HepG2 (cell line): ENCODE results near the gene CCL24.

Experiments used
- CENPX ChIP-seq: sonication (generic); formaldehyde crosslinking; IDR thresholded peaks from 2 replicates; pipeline ENCODE4 v1.9.0; 2021; ENCODE audit warnings: mild to moderate bottlenecking, missing genetic modification reagents, moderate library complexity
- MTA1 ChIP-seq: sonication (generic); formaldehyde crosslinking; IDR thresholded peaks from 2 replicates; pipeline ENCODE4 v1.4.0; 2020; ENCODE audit warnings: missing genetic modification reagents, mild to moderate bottlenecking, borderline replicate concordance
- ZNF660 ChIP-seq: sonication (generic); formaldehyde crosslinking; IDR thresholded peaks from 2 replicates; pipeline ENCODE4 v1.5.1; 2020; ENCODE audit warnings: mild to moderate bottlenecking, low read depth, missing genetic modification reagents, borderline replicate concordance
- TF ChIP-seq, protein P1 (sequence below), 2 experiments: IDR thresholded peaks; 2 replicates each; pipeline ENCODE4 v1.6.1; 2011 to 2012; ENCODE audit warnings: low read length in 2 of 2, borderline replicate concordance in 1 of 2, low read depth in 1 of 2, mild to moderate bottlenecking in 1 of 2, moderate library complexity in 1 of 2

- no peak for TF ChIP-seq ZNF660
- TF ChIP-seq, protein P1, sequence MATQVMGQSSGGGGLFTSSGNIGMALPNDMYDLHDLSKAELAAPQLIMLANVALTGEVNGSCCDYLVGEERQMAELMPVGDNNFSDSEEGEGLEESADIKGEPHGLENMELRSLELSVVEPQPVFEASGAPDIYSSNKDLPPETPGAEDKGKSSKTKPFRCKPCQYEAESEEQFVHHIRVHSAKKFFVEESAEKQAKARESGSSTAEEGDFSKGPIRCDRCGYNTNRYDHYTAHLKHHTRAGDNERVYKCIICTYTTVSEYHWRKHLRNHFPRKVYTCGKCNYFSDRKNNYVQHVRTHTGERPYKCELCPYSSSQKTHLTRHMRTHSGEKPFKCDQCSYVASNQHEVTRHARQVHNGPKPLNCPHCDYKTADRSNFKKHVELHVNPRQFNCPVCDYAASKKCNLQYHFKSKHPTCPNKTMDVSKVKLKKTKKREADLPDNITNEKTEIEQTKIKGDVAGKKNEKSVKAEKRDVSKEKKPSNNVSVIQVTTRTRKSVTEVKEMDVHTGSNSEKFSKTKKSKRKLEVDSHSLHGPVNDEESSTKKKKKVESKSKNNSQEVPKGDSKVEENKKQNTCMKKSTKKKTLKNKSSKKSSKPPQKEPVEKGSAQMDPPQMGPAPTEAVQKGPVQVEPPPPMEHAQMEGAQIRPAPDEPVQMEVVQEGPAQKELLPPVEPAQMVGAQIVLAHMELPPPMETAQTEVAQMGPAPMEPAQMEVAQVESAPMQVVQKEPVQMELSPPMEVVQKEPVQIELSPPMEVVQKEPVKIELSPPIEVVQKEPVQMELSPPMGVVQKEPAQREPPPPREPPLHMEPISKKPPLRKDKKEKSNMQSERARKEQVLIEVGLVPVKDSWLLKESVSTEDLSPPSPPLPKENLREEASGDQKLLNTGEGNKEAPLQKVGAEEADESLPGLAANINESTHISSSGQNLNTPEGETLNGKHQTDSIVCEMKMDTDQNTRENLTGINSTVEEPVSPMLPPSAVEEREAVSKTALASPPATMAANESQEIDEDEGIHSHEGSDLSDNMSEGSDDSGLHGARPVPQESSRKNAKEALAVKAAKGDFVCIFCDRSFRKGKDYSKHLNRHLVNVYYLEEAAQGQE (IDR thresholded peaks at IDR 0.05; ENCODE audit: borderline replicate concordance in 1 of 2, low read depth in 1 of 2, low read length in 2 of 2): no peak
- no peak for TF ChIP-seq MTA1 (CRISPR knock-in tag)
- no peak for TF ChIP-seq CENPX (CRISPR knock-in tag)
These were observed 30.1 kb upstream of the CCL24 start for GRCh38 chr7:75843613-75844116.
